Mesenchymal stem cell (in vitro differentiated cells and primary cell): ENCODE results near the gene TRIAP1. TPM values are rescaled to one million over a fixed set of nuclear protein-coding genes. Genes with fewer than 3 reads are reported as not detected.

Source experiments
- DNase-seq: peaks from one replicate; pipeline ENCODE4 v3.0.0-alpha.2; 2013
- H2AFZ ChIP-seq: one replicate; pipeline ENCODE4 v1.6.1; 2013; ENCODE audit warnings: low read depth, mild to moderate bottlenecking, control low read depth, inconsistent platforms, low read length, moderate library complexity
- H2AK5ac ChIP-seq: 2 replicates; pipeline ENCODE4 v1.6.1; 2013; ENCODE audit warnings: low read length, moderate library complexity, mild to moderate bottlenecking, inconsistent platforms; ENCODE audit not compliant: severe bottlenecking
- H2BK120ac ChIP-seq: one replicate; pipeline ENCODE4 v1.6.1; 2013; ENCODE audit warnings: low read depth, mild to moderate bottlenecking, inconsistent platforms, low read length, moderate library complexity
- H2BK12ac ChIP-seq, 2 experiments: one replicate each; pipeline ENCODE4 v1.6.1; 2013; ENCODE audit warnings: inconsistent platforms in 2 of 2, low read length in 2 of 2, mild to moderate bottlenecking in 2 of 2, moderate library complexity in 2 of 2, control low read depth in 1 of 2
- H2BK15ac ChIP-seq: one replicate; pipeline ENCODE4 v1.6.1; 2013; ENCODE audit warnings: mild to moderate bottlenecking, low read depth, inconsistent platforms; ENCODE audit not compliant: poor library complexity, severe bottlenecking
- H2BK5ac ChIP-seq: 2 replicates; pipeline ENCODE4 v1.6.1; 2013; ENCODE audit warnings: low read depth, mild to moderate bottlenecking, low read length, control low read depth, inconsistent platforms; ENCODE audit not compliant: poor library complexity, severe bottlenecking
- H3K14ac ChIP-seq, 2 experiments: one replicate each; pipeline ENCODE4 v1.6.1; 2013; ENCODE audit warnings: inconsistent platforms in 2 of 2, low read length in 2 of 2, control low read depth in 1 of 2, mild to moderate bottlenecking in 1 of 2, moderate library complexity in 1 of 2
- H3K18ac ChIP-seq, 2 experiments: one replicate each; pipeline ENCODE4 v1.6.1; 2013; ENCODE audit warnings: inconsistent platforms in 2 of 2, low read length in 2 of 2, control low read depth in 1 of 2, low read depth in 1 of 2, mild to moderate bottlenecking in 1 of 2
- H3K23ac ChIP-seq, 2 experiments: one replicate each; pipeline ENCODE4 v1.6.1; 2013; ENCODE audit warnings: inconsistent platforms in 2 of 2, low read length in 2 of 2, mild to moderate bottlenecking in 2 of 2, moderate library complexity in 2 of 2, control low read depth in 1 of 2
- H3K27ac ChIP-seq: 2 replicates; pipeline ENCODE4 v1.5.1; 2013; ENCODE audit warnings: mild to moderate bottlenecking, moderate library complexity, low read length, control low read depth, inconsistent platforms; ENCODE audit not compliant: poor library complexity, severe bottlenecking
- H3K27me3 ChIP-seq, 2 experiments: 2 replicates each; pipeline versions ENCODE4 v1.6.1 to v1.7.0; 2013; ENCODE audit warnings: low read length in 2 of 2, mild to moderate bottlenecking in 2 of 2, moderate library complexity in 2 of 2, control low read depth in 1 of 2, inconsistent platforms in 1 of 2; ENCODE audit not compliant: control insufficient read depth in 1 of 2, insufficient read depth in 1 of 2
- H3K36me3 ChIP-seq, 2 experiments: 2 replicates each; pipeline versions ENCODE4 v1.6.1 to v1.7.0; 2013; ENCODE audit warnings: low read length in 2 of 2, control low read depth in 1 of 2, inconsistent platforms in 1 of 2, low read depth in 1 of 2, mild to moderate bottlenecking in 1 of 2; ENCODE audit not compliant: insufficient read depth in 2 of 2, control insufficient read depth in 1 of 2
- H3K4ac ChIP-seq, 2 experiments: one replicate each; pipeline ENCODE4 v1.6.1; 2013; ENCODE audit warnings: inconsistent platforms in 2 of 2, low read length in 2 of 2, mild to moderate bottlenecking in 2 of 2, moderate library complexity in 2 of 2, control low read depth in 1 of 2, low read depth in 1 of 2
- H3K4me1 ChIP-seq: 2 replicates; pipeline ENCODE4 v1.6.1; 2013; ENCODE audit warnings: low read depth, low read length, control low read depth; ENCODE audit not compliant: control insufficient read depth, insufficient read depth
- H3K4me2 ChIP-seq: 2 replicates; pipeline ENCODE4 v1.6.1; 2013; ENCODE audit warnings: low read length, mild to moderate bottlenecking, inconsistent platforms; ENCODE audit not compliant: poor library complexity, severe bottlenecking
- H3K4me3 ChIP-seq, 2 experiments: 2 replicates each; pipeline versions ENCODE4 v1.5.1 to v1.7.0; 2013; ENCODE audit warnings: low read length in 2 of 2, mild to moderate bottlenecking in 2 of 2, control low read depth in 1 of 2, low read depth in 1 of 2; ENCODE audit not compliant: insufficient read depth in 1 of 2
- H3K79me1 ChIP-seq: replicated peaks from 2 replicates; pipeline ENCODE4 v1.6.1; 2013; ENCODE audit warnings: mild to moderate bottlenecking, control low read depth, low read length, inconsistent platforms; ENCODE audit not compliant: poor library complexity, severe bottlenecking
- H3K9ac ChIP-seq: 2 replicates; pipeline ENCODE4 v1.7.0; 2013; ENCODE audit warnings: mild to moderate bottlenecking, low read length, moderate library complexity
- H3K9me3 ChIP-seq: 2 replicates; pipeline ENCODE4 v1.7.0; 2013; ENCODE audit warnings: mild to moderate bottlenecking, low read length; ENCODE audit not compliant: control insufficient read depth
- H4K8ac ChIP-seq: one replicate; pipeline ENCODE4 v1.6.1; 2013; ENCODE audit warnings: inconsistent platforms, mild to moderate bottlenecking, low read length, moderate library complexity
- H4K91ac ChIP-seq: one replicate; pipeline ENCODE4 v1.6.1; 2013; ENCODE audit warnings: mild to moderate bottlenecking, low read length, inconsistent platforms
- WGBS: methylation state at CpG from one replicate; pipeline ENCODE4 v1.1.7; 2013; ENCODE audit warnings: mixed read lengths; 5-methylcytosine and 5-hydroxymethylcytosine counted together
- polyA plus RNA-seq, 2 experiments: library from polyadenylated mRNA; stranded (reverse); fragments of 200-250 nt; gene quantifications; one replicate each; pipeline ENCODE4 v1.2.3, GENCODE V29; 2013

The TRIAP1 gene
- 51.1 TPM for polyA plus RNA-seq (2013, experiment 1 of 2)
- polyA plus RNA-seq (2013, experiment 2 of 2): 56.2 TPM

DNA sequence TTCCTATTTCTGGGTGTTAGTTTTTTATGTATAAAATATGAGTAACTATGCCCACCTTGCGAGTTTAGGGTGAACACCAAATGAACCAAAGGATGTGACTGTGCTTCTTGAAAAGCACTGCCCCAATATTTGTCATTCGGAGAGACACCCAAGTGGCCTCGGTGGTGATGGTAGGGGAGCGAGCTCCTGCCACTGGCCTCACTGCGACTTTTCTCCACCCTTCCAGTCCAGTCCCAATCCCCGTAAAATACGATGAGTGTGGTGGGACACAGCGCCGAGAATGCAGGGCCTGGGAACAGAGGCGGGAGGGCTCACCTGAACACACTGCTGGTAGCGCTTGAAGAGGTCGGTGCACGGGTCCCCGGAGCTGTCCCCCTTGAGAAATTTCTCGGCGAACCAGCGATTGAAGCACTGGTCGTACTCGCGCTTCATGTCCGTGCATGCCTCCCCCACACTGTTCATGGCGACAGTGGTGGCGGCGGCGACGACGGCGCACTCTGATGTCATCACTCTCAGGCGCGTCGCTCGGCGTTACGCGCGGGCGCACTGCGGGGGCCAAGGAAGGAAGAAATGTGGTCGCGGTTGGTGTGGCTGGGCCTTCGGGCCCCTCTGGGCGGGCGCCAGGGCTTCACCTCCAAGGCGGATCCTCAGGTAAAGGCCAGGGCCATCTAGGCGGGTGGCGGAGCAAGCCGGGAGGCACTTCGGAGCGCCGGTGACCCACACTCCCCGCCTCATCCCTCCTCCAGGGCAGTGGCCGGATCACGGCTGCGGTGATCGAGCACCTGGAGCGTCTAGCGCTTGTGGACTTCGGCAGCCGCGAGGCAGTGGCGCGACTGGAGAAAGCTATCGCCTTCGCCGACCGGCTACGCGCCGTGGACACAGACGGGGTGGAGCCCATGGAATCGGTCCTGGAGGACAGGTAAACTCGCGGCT, at the start of gene TRIAP1, which contains the start of gene GATC:
Gene TRIAP1 (minus strand): TSS at position 474 of the 933 bp plus-strand sequence. CDS start 12 bp downstream, at position 462.
Gene GATC (plus strand): TSS at position 534 of the 933 bp plus-strand sequence. CDS start 37 bp downstream, at position 571.
- WGBS: under 1% methylated on average over 72 of the region's 73 CpGs
- Histone ChIP-seq H3K14ac (peak within 1 kb of the TSS in 1 of 2 experiments; percentile 97), H3K23ac (peak within 1 kb of the TSS in 1 of 2 experiments; percentile 89), H3K18ac (peak within 1 kb of the TSS; percentile 16 to 71), H3K4ac (peak within 1 kb of the TSS; percentile 29 to 96), H3K79me1 (peaks cover 2% of the 10 kb centered on the region), H4K91ac (peak within 1 kb of the TSS; percentile 12), H2BK5ac (peak within 1 kb of the TSS; percentile 21), H2BK120ac (peak within 1 kb of the TSS; percentile 8), H3K4me3 (peak within 1 kb of the TSS; percentile 73 to 100), H3K27me3 (no peaks in the 10 kb centered on the region), H3K9me3 (no peaks in the 10 kb centered on the region), H2AFZ (peak within 1 kb of the TSS; percentile 85), H3K27ac (peak within 1 kb of the TSS; percentile 66), H3K36me3 (peaks cover 21 to 48% of the 10 kb centered on the region in 2 experiments), H2AK5ac (peak within 1 kb of the TSS; percentile 40), H3K4me1 (peaks cover 10% of the 10 kb centered on the region), H3K4me2 (peak within 1 kb of the TSS; percentile 94), H4K8ac (peak within 1 kb of the TSS; percentile 74), H2BK15ac (no peak within 1 kb of the TSS), H2BK12ac (peak within 1 kb of the TSS in 1 of 2 experiments; percentile 42), H3K9ac (peak within 1 kb of the TSS; percentile 99)
- peak; percentile 85 for DNase-seq

DNA sequence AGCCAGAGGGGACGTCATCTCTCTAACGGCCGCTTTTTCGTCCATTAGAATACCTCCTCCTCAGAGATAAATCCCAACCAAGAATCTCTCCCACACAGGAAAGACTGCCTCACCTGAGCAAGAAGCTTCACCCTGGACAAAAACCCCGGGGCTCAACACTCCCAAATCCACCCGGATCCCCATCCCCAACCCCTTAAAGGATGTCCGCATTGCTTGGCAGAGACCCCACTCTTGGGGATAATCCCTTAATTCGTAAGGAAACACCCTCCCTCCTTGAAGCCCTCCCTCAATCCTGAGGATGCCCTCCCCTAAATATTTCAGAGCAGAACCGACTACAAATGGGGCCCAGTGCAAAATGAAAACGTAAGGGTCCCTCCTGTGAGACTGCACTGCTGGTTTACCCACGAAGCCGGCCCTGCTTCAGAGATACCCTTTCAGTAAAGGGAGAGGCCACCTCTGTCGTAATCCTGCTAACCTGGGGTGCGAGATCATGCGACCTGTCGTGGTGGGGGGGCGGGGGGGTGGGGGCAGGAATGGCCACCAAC, 49.1 kb upstream of the TRIAP1 start:
- peak; percentile 5 for DNase-seq
- H3K79me1 ChIP-seq: peaks cover 23% of the 10 kb centered on the region
- H3K27me3 ChIP-seq: no peaks in the 10 kb centered on the region
- no peak overlapping the region for H3K23ac ChIP-seq
- H3K36me3 ChIP-seq: peaks cover 12 to 39% of the 10 kb centered on the region in 2 experiments
- H3K9ac ChIP-seq: peak overlapping the region; percentile 97
- peak overlapping the region in 1 of 2 experiments; percentile 89 for H3K18ac ChIP-seq
- no peaks in the 10 kb centered on the region for H3K4me1 ChIP-seq
- no peak overlapping the region for H2AK5ac ChIP-seq
- H3K14ac ChIP-seq: peak overlapping the region in 1 of 2 experiments; percentile 29
- 15% methylated on average over 15 of the region's 17 CpGs for WGBS
- no peak overlapping the region for H4K91ac ChIP-seq
- peak overlapping the region; percentile 78 for H3K4me2 ChIP-seq
- peak overlapping the region; percentile 49 for H2AFZ ChIP-seq
- H3K4me3 ChIP-seq: peak overlapping the region; percentile 61 to 96
- H3K9me3 ChIP-seq: no peaks in the 10 kb centered on the region
- H3K4ac ChIP-seq: peak overlapping the region in 1 of 2 experiments; percentile 82
- H2BK15ac ChIP-seq: no peak overlapping the region
- H2BK12ac ChIP-seq: no peak overlapping the region
- no peak overlapping the region for H2BK5ac ChIP-seq
- no peak overlapping the region for H3K27ac ChIP-seq
- H2BK120ac ChIP-seq: peak overlapping the region; percentile 13
- no peak overlapping the region for H4K8ac ChIP-seq

DNA sequence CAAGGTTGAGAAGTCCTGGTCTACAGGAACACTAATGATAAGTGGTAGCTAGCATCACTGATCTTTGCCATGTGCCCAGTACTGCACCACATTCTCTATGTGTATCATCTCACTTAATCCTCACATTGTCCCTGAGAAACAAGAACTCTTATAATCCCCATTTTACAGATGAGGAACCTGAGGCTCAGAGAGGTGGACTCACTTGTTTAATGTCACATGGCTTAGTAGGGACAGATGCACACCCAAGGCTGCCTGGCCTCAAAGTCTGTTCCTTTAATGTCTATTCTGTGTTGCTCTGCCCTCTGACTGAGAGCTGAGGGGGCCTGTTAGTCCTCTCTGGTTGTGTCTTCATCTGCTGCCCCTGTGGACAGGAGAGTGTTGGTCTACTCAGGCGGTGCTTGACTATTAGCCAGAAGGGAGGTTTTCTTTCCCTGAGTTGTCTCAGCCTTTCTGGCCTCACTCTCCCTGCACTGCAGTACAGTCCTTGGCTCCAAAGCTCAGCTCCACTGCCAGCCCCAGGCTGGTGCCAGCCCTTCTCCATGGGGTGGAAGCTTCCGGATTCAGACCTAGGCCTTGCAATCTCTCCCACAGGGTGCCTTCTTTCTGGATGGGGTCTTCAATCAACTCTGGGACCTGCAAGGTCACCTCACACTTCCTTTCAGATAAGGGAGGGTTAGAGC, 44.8 kb upstream of the TRIAP1 start:
- H4K91ac ChIP-seq: no peak overlapping the region
- no peak overlapping the region for H3K18ac ChIP-seq
- WGBS: 100% methylated on average over 2 of the region's 2 CpGs
- no peak overlapping the region for H2BK12ac ChIP-seq
- DNase-seq: no peak
- no peak overlapping the region for H2AK5ac ChIP-seq
- H3K9me3 ChIP-seq: no peaks in the 10 kb centered on the region
- peaks cover 13 to 21% of the 10 kb centered on the region in 2 experiments for H3K36me3 ChIP-seq
- H3K27me3 ChIP-seq: no peaks in the 10 kb centered on the region
- no peak overlapping the region for H3K4me3 ChIP-seq
- H3K4me1 ChIP-seq: no peaks in the 10 kb centered on the region
- no peak overlapping the region for H3K4me2 ChIP-seq
- no peak overlapping the region for H2AFZ ChIP-seq
- no peak overlapping the region for H4K8ac ChIP-seq
- H3K9ac ChIP-seq: no peak overlapping the region
- H2BK120ac ChIP-seq: no peak overlapping the region
- H3K79me1 ChIP-seq: peaks cover 35% of the 10 kb centered on the region
- H3K14ac ChIP-seq: no peak overlapping the region
- no peak overlapping the region for H2BK15ac ChIP-seq
- H2BK5ac ChIP-seq: no peak overlapping the region
- H3K23ac ChIP-seq: no peak overlapping the region
- no peak overlapping the region for H3K4ac ChIP-seq
- H3K27ac ChIP-seq: no peak overlapping the region
